HG02840 (cell line): Measurements from ENCODE around the gene HDAC4.

ENCODE experiments used
- ATAC-seq: cut with Tn5 transposase; IDR thresholded peaks from one replicate; pipeline ENCODE4 v1.9.1; 2021; ENCODE audit warnings: mild to moderate bottlenecking, moderate library complexity, moderate number of reproducible peaks; ENCODE audit not compliant: unreplicated experiment, low FRiP score

HDAC4 gene

GRCh38 chr2:239151201-239152131 lies 249.4 kb downstream of the HDAC4 start:
- no peak for ATAC-seq

DNA sequence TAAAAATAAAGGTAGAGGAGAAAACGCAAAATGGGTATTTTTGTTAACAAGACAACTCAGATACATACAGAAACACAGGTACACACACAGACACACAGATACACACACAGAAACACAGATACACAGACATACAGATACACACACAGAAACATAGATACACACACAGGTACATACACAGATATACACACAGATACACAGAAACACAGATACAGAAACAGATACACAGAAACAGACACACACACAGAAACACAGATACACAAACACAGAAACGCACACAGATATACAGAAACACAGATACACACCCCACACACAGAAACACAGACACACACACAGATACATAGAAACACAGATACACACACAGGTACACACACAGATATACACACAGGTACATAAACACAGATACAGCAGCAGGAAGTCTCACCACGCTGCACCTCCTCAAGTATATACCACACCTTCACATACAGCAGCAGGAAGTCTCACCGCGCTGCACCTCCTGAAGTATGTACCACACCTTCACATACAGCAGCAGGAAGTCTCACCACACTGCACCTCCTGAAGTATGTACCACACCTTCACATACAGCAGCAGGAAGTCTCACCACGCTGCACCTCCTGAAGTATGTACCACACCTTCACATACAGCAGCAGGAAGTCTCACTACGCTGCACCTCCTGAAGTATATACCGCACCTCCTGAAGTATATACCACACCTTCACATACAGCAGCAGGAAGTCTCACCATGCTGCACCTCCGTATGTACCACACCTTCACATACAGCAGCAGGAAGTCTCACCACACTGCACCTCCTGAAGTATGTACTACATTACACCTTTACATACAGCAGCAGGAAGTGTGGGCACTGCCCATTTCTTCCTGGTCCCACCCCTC lies 250.5 kb downstream of the HDAC4 start:
- ATAC-seq: no peak

GRCh38 chr2:239149501-239149900 lies 251.3 kb downstream of the HDAC4 start:
- ATAC-seq: no peak

GRCh38 chr2:239148495-239149200 lies 252.2 kb downstream of the HDAC4 start:
- ATAC-seq: no peak

- no peak for ATAC-seq
Measured at GRCh38 chr2:239147376-239147775, 253.4 kb downstream of the HDAC4 start.

GRCh38 chr2:239146741-239147181 lies 254.1 kb downstream of the HDAC4 start:
- no peak for ATAC-seq

DNA sequence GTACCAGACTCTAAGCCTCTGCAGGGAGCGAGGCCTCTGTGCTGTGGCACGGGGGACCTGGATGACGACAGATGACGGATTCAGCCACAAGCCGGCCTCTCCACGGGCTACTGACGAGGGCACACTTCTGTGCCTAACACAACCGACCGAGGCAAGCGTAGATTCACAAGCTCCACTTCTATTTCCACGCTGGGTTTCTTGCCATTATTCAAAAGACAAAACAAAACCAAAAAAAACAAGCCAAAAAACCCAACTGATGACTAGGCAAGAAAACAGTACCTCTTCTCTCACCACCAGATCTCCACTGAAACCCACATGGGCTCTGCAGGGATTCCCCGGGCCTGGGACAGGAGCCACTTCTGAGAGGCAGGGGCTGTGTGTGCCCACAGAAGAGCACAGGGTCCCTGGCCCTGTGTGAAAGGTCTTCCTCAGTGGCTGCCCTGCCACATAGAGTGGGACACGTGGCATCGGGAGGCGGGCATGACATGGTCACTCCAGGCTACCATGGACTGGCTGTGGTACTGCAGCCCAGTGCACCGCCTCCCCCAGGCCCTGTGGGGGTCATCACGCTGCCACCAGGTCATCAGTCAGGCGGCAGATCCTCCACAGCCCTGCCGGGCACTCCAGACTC lies 254.7 kb downstream of the HDAC4 start:
- ATAC-seq: no peak

DNA sequence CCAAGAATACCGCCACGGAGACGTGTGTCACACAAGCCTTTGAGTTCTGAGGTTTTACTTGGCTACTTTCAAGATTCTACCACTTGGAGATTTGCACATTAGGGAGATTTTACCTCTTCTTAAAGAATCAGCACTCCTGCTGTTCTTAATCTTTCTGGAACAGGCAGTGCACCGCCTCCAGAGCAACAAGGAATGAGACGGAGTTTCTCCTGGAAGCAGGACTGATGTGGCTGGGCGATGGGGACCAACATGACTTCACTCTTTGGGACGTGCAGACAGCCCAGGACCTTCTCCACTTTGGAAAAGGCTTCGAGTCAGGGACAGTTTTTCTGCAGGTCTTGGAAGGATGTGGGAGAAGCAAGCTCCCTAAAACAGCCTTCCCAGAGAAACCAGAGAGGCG lies 255.2 kb downstream of the HDAC4 start:
- ATAC-seq: no peak

DNA sequence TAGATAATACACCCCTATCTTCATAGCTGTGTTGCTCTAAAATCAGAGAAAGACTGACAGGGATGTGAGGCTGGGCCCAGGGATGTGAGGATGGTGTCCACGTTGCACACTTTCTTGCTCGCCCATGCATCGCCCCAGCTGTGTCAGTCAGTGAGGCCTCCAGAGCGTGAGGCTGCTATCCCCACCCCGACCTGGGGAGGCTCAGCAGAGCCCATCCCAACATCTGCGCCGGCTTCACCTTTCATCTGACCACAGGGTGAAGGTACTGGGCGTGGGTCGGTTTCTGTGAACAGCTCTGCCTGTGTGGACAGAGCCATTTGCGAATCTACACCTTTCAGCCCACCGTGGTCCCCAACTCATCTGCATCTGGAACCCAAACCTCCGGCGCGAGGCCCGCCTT lies 255.7 kb downstream of the HDAC4 start:
- no peak for ATAC-seq

DNA sequence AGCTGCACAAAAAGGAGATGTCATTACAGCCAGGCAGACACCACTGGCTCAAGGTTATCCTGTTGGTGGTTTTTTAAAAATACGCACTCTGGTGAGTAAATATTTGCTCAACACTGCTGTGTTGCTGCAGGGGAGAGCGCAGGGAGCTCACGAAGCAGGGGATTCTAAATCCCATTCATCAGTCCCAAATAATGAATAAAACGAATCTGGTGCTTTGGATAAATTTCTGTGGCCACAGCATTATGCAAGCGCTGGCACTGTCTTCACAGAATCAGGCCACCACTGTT lies 256.2 kb downstream of the HDAC4 start:
- no peak for ATAC-seq

DNA sequence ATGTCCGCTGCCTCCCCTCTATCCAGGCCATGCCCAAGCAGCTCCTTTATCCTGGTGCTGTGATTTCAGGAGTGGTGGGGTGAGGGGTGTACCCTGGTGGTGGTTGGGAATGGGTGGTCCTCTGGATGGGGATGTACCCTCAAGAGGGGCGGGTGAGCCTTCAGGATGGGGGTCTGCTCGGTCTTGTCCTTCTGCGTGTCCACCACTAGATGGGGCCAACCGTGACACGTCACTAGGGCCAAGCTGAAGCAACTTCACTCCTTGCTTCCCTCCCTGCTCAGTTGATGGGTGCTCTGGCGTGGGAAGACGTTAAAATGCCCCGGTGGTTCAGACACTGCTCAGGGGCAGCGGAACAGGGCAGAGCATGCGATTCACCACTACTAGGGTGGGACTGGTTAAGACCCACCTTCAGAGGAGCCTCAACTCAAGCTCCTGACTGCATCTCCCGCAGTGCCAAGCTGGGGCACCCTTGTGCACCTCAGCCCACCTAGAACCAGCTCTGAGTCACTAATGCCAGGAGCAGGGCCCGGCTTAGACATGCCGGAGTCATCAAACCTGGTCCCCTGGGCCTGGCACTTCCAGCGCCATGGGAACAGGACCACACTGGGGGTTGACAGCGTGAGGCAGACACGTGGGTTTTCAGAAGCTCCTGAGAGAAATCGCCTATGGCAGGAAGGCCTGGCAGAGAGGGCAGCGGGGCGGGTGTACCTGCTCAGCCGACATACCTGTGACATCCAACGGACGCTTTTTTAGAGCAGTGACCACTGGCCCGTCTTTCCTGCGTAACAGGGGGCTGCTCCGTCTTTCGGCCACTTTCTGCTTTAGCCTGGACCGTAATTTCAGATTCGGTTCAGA lies 256.7 kb downstream of the HDAC4 start:
- no peak for ATAC-seq

GRCh38 chr2:239142806-239143205 lies 258.0 kb downstream of the HDAC4 start:
- ATAC-seq: no peak

GRCh38 chr2:239142296-239142695 lies 258.5 kb downstream of the HDAC4 start:
- ATAC-seq: no peak

DNA sequence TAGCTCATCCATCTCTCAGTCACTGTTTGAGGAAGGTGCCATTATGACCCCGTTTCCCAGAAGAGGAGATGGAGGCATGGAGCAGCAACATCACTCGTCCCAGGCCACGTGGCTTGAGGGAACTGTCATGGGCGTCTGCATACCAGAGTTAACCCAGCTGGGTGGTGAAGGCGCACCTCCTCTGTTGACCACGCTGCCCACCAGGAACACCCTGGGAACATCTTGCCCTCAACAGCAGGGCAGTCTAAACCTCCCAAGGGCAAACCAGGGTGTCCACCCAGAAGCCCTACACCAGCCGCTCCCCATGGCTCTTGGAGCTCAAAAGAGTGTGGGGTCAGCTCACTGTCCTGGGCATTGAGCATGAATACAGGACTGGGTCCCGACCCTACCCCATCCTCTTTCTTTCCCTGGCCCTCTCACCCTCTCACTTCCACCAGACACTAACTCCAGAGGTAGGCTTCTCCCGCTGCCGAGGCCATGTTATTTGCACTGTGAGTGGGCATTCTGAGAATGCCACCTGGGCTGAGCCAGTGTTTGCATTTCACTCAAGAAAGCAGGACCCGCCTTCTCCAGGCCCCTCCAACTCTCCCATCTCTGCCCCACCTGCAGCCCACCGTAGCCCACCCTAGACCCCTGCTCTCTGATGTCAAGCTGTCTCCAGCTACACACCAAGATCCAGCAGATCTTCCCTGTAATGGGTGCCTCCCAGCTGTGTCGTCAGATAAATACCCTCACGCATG lies 259.6 kb downstream of the HDAC4 start:
- ATAC-seq: no peak

DNA sequence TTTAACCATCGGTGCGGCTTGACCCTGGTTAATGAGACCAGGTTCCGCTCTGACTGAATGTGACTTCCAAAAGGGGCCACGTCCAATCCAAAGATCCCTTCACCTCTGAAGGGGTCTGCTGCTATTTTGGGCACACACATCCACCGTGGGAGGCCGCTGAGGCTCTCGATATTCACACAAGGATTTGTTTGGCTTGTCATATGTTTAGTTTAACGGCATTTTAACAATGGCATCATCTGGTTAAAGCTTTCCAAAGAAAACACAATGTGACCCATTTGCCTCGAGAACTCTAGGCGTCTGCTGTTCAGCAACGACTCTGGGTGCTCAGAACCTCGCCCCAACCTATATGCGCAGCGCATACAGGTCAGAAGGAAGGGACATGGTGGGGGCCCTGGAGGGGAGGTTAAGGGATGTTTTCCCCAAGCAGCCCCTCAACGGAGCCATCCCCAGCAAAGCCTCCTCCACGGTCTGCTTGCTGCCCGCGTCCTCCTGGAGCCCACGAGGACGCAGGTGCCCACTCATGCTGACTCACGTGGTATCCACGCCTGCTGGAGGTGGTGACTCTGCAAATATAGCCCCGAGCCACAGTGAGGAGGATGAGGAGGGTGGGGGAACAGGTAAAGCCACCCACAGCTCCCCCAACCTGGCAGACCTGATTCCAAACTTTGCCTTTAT lies 260.3 kb downstream of the HDAC4 start:
- ATAC-seq: no peak

- ATAC-seq: no peak
Measured at GRCh38 chr2:239139566-239139965, 261.3 kb downstream of the HDAC4 start.

GRCh38 chr2:239139101-239139500 lies 261.7 kb downstream of the HDAC4 start:
- ATAC-seq: no peak

- no peak for ATAC-seq
Measured at GRCh38 chr2:239138610-239139009, 262.2 kb downstream of the HDAC4 start.
